Liver (tissue), 3 donors: Measurements from ENCODE around the gene PRM2.

Source experiments
- CTCF ChIP-seq: fragments of 150-350 bp; IDR thresholded peaks from 2 replicates; pipeline ENCODE4 v1.5.1; 2017; ENCODE audit warnings: improper control_type of control experiment, low read depth, low read length; ENCODE audit not compliant: missing input control
- JUND ChIP-seq, 2 donors: IDR thresholded peaks; 2 replicates each; pipeline ENCODE4 v1.6.1; 2016; ENCODE audit warnings: antibody characterized with exemption in 2 of 2
- MAX ChIP-seq: IDR thresholded peaks from 2 replicates; pipeline ENCODE4 v1.6.1; 2016; ENCODE audit warnings: antibody characterized with exemption
- REST ChIP-seq: IDR thresholded peaks from 2 replicates; pipeline ENCODE4 v1.6.1; 2016; ENCODE audit warnings: antibody characterized with exemption, mild to moderate bottlenecking
- donor health status: healthy.
- donor health status: healthy.

- no peak for TF ChIP-seq REST
- peak; percentile 42 to 63 for TF ChIP-seq JUND (IDR thresholded peaks at IDR 0.05)
- no peak for TF ChIP-seq MAX
- TF ChIP-seq CTCF, result no peak
Observed at GRCh38 chr16:11306997-11307638, 30.8 kb upstream of the PRM2 start.
